ENCODE data around the gene KIF19.
A peak's percentile ranks its signal among the peaks of the same experiment; 100 is the strongest.
"Not testable (repeated sequence)": the region's sequence is repeated elsewhere in the genome, so short reads cannot be mapped to it uniquely, and the experiment has no call there.

Gene KIF19, protein sequence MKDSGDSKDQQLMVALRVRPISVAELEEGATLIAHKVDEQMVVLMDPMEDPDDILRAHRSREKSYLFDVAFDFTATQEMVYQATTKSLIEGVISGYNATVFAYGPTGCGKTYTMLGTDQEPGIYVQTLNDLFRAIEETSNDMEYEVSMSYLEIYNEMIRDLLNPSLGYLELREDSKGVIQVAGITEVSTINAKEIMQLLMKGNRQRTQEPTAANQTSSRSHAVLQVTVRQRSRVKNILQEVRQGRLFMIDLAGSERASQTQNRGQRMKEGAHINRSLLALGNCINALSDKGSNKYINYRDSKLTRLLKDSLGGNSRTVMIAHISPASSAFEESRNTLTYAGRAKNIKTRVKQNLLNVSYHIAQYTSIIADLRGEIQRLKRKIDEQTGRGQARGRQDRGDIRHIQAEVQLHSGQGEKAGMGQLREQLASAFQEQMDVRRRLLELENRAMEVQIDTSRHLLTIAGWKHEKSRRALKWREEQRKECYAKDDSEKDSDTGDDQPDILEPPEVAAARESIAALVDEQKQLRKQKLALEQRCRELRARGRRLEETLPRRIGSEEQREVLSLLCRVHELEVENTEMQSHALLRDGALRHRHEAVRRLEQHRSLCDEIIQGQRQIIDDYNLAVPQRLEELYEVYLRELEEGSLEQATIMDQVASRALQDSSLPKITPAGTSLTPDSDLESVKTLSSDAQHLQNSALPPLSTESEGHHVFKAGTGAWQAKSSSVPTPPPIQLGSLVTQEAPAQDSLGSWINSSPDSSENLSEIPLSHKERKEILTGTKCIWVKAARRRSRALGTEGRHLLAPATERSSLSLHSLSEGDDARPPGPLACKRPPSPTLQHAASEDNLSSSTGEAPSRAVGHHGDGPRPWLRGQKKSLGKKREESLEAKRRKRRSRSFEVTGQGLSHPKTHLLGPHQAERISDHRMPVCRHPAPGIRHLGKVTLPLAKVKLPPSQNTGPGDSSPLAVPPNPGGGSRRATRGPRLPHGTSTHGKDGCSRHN

GRCh38 chr17:74325743-74326379 lies at the start of gene KIF19:
TSS of gene KIF19 (plus strand) at chr17:74326226. CDS start at chr17:74326350, 124 bp downstream.
- DNase-seq = peak in 28 of 58 donors; percentile 8 to 65 (median 32)

DNA sequence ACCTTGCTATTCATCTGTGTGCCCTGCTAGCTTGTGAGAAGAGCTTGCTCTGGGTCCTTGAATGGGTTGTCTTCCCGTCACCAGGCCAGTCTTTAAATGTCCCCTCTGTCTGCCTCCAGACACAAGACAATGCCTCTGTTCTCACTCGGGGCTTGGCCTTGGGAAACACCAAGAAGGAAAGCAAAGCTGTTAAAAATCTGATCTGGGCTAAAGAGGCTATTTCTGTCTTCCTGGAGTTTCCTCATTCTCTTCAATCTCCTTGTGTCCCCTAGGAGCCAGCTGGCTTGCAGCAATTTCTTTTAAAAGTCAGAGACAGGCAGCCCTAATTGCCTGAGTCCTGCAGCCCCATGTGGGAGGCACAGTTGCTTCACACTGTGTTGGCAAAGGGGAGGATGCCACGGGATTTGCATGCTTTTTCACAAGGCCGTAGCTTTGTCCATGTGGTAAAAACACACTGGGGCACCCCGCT lies 49.5 kb upstream of the KIF19 start:
- DNase-seq = peak in 50 of 58 donors; percentile 13 to 88 (median 64)

DNA sequence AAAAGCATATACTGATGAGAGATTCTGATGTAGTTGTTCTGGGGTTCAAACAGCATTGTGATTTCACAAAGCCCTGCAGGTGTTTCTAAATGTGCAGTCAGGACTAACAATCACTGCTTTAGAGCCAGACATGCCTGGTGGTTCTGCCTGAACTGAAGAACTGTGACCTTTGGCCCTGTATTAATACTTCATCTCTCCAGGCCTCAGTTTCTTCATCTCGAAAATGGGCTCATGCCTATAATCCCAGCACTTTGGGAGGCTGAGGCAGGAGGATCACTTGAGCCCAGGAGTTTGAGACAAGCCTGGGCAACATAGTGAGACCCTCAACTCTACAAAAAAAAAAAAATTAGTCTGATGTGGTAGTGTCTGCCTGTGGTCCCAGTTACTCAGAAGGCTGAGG lies 48.1 kb upstream of the KIF19 start:
- no peak for DNase-seq

DNA sequence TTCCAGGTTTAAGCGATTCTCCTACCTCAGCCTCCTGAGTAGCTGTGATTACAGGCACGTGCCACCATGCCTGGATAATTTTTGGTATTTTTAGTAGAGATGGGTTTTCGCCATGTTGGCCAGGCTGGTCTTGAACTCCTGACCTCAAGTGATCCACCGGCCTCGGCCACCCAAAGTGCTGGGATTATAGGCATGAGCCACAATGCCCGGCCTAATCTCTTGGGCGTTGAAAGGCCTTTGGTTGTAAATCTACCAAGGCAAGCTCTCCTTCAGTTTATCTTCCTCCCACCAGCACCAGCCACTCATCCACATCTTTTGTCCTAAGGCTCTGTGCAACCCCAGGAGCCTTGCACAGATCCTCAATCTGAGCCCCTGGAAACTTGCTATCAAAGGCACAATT lies 46.4 kb upstream of the KIF19 start:
- DNase-seq = not testable (repeated sequence)

- no peak for DNase-seq
These were observed 45.9 kb upstream of the KIF19 start for GRCh38 chr17:74280093-74280513.

- DNase-seq = no peak
These were observed 44.2 kb upstream of the KIF19 start for GRCh38 chr17:74281799-74282198.

GRCh38 chr17:74282274-74282586 lies 43.8 kb upstream of the KIF19 start:
- not testable (repeated sequence) for DNase-seq

DNA sequence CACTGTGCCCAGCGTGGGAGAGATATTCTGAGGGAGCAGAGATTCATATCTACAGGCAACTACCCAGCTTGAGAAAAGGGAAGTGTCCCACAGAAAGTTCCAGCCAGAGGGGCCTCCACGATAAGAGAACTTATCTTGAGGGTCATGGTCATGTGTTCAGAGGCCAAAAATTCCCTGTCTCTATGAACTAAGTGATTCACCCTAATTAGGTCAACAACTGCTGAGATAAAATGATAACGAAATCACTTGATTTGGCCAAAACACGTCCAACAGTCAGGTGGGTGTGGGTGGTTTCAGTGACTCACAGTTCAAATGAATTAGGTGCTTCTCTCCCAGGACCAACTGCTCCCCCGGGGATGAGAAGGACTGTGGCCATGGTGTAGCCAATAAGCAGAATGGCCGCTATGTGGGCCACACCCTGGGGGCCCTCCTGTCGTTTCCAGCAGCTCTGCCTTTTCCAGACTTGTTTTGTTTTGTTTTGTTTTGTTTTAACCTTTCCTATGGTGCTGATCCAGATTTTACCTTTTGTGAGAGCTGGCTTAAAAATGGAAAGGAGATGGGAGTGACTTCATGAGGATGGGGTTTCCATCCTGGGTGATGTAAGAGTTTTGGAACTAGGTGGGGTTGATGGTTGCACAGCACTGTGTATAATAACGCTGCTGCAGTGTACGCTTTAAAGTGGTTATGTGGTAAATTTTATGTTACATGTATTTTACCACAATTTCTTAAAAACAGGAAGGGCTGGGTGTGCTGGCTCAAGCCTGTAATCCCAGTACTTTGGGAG lies 43.2 kb upstream of the KIF19 start:
- no peak for DNase-seq

- DNase-seq = no peak
These were observed 42.7 kb upstream of the KIF19 start for GRCh38 chr17:74283371-74283673.

- no peak for DNase-seq
These were observed 38.9 kb upstream of the KIF19 start for GRCh38 chr17:74287031-74287602.

DNA sequence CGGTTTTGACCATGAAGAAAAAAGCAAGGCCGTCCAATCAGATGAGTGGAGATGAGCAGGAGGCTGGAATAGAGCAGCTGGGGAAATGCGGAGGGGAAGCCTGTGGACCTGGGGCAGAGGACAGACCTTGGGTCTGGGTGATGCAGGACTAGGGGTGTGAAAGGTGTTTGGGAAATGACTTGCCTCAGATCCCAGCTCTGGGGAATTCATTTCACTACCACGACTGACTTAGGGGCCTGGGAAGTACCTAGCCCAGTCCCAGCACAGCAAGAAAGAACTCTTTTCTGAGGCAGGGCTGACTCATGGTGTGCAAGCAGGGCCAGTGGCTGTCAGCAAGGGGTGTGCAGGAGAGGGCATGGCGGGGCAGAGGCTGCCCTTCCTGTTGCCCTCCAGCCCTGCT lies 37.2 kb upstream of the KIF19 start:
- DNase-seq = no peak

- no peak for DNase-seq
These were observed 36.3 kb upstream of the KIF19 start for GRCh38 chr17:74289688-74290087.

DNA sequence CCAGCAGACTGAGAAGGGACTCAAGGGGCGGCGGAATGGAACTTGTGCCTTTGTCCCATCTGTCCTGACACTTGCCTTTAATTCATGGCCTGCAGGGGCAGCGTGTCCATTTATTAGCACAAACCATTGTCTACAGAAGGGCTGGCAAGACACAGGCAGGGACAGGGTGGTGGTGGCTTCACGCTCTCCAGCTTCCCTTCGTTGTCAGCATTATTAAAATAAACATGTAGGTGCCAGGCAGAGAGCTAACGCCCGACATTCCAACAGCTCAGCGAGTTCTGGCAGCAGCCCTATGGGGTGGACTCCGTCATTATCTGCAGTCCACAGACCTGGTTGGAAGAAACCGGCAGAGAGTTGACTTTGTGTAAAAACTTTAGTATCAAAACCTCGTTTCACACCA lies 35.7 kb upstream of the KIF19 start:
- DNase-seq = no peak

- no peak for DNase-seq
These were observed 33.5 kb upstream of the KIF19 start for GRCh38 chr17:74292495-74292894.

DNA sequence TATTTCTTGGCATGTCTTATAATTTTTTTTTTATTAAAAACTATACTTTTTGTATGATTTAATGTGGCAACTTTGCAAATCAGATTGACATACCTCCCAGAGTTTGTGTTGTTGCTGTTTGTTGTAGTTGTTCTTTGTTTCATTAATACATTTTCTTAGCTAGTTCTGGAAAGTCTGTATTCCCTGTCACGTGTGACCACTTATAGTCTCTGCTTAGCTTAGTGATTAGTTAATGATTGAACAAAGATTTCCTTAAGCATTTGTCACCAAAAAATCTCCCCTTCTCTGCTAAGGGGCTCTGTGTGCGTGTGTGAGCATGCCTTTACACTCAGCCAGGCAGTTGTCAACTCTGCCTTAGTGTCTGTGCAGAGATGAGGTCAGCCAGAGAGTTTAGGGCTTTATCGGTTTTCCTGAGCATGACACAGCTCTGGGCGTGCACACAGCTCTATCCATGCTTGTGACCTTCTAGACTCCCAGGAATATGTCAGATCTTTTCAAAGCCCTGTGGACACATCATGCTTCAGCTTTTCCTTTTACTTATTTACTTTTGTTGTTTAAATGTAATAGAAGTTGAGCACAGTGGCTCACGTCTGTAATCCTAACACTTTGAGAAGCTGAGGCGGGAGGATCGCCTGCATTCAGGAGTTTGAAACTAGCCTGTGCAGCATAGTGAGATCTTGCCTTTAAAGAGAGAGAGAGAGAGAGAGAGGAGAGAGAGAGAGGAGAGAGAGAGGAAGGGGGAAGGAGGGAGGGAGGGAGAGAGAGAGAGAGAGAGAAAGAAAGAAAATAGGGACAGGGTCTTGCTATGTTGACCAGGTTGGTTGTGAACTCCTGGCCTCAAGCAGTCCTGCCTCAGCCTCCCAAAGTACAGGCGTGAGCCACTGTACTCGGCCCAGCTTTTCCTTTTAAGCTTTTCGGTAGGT lies 30.1 kb upstream of the KIF19 start:
- DNase-seq = no peak

DNA sequence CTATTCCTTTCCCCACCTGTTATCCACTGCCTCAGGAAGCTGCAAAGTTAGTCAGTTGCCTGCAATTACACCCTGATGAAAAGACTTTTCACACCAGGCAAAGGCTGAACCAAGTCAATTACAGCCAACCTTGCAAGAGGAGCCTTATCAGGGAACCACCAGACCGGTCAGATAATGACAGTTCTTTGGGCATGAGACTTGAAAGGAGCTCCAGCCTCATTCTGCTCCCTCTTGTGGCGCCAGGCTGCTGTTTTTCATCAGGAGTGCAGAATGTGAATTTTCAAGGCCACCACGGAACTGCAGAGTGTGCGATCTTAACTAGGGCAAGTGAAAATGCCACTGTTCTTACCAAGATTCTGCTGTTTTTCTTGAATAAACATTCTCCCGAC lies 29.5 kb upstream of the KIF19 start:
- DNase-seq = peak in 51 of 58 donors; percentile 16 to 85 (median 60)

DNA sequence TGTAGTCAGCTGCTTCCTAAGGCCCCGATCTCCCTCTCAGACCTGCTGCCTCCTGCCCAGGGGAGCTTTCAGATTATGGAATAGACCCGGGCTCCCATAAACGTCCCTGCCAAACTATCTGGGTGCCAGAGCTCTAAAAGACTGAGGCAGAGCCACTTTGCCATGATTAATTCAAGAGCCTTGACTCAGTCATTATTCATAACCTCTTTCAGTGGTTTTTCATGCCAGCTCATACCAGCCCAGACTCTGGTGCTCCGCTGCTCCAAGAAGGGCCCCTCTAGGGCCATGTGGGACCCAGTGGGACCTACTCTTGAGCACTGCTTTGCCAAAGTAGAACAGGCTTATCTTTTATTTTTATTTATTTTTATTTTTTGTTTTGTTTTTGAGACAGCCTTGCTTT lies 28.1 kb upstream of the KIF19 start:
- peak in 1 of 58 donors; percentile 24 for DNase-seq

- DNase-seq = no peak
These were observed 27.2 kb upstream of the KIF19 start for GRCh38 chr17:74298778-74299177.

GRCh38 chr17:74299226-74300009 lies 26.6 kb upstream of the KIF19 start:
- peak in 1 of 58 donors; percentile 14 for DNase-seq

Measured in anterior cingulate cortex (tissue), 58 donors.